Neural progenitor cell (in vitro differentiated cells): Measurements from ENCODE around the gene SLC30A2. TPM values are rescaled to one million over a fixed set of nuclear protein-coding genes. Genes with fewer than 3 reads are reported as not detected.

ENCODE experiments used
- DNase-seq: peaks from one replicate; pipeline ENCODE4 v3.0.0-alpha.2; 2016; ENCODE audit warnings: low spot score
- H2AFZ ChIP-seq: fragments of 200-600 bp; sonication (generic); replicated peaks from 2 replicates; pipeline ENCODE4 v1.6.1; 2016; ENCODE audit warnings: antibody characterized with exemption
- H3F3A ChIP-seq: fragments of 200-600 bp; sonication (generic); 2 replicates; pipeline ENCODE4 v1.6.1; 2016; ENCODE audit warnings: antibody characterized with exemption, low read depth
- H3K27ac ChIP-seq: fragments of 200-600 bp; sonication (generic); 2 replicates; pipeline ENCODE4 v1.5.1; 2016; ENCODE audit warnings: mild to moderate bottlenecking
- H3K27me3 ChIP-seq: fragments of 200-600 bp; sonication (generic); 2 replicates; pipeline ENCODE4 v1.6.1; 2016; ENCODE audit warnings: mild to moderate bottlenecking, moderate library complexity
- H3K36me3 ChIP-seq: fragments of 200-600 bp; sonication (generic); 2 replicates; pipeline ENCODE4 v1.5.1; 2016
- H3K4me1 ChIP-seq: fragments of 200-600 bp; sonication (generic); 2 replicates; pipeline ENCODE4 v1.6.1; 2016; ENCODE audit warnings: mixed run types
- H3K4me2 ChIP-seq: fragments of 200-600 bp; sonication (generic); 2 replicates; pipeline ENCODE4 v1.6.1; 2016
- H3K4me3 ChIP-seq: fragments of 200-600 bp; sonication (generic); 2 replicates; pipeline ENCODE4 v1.5.1; 2016
- H3K79me2 ChIP-seq: fragments of 200-600 bp; sonication (generic); 2 replicates; pipeline ENCODE4 v1.6.1; 2016; ENCODE audit warnings: low read depth
- H3K9ac ChIP-seq: fragments of 200-600 bp; sonication (generic); 2 replicates; pipeline ENCODE4 v1.6.1; 2016
- H3K9me3 ChIP-seq: fragments of 200-600 bp; sonication (generic); 2 replicates; pipeline ENCODE4 v1.5.1; 2016; ENCODE audit warnings: low read depth
- H4K20me1 ChIP-seq: fragments of 200-600 bp; sonication (generic); 2 replicates; pipeline ENCODE4 v1.6.1; 2016; ENCODE audit warnings: low read depth
- H3K27ac Mint-ChIP-seq: 3 replicates; pipeline ENCODE4 v1.8.0; 2021; ENCODE audit warnings: mixed read lengths
- H3K27me3 Mint-ChIP-seq: 2 replicates; pipeline ENCODE4 v1.8.0; 2022; ENCODE audit warnings: low read depth, mild to moderate bottlenecking, inconsistent platforms, moderate library complexity, mixed read lengths; ENCODE audit not compliant: insufficient read depth
- H3K36me3 Mint-ChIP-seq: 3 replicates; pipeline ENCODE4 v1.8.0; 2021; ENCODE audit warnings: mixed read lengths
- H3K4me1 Mint-ChIP-seq: 3 replicates; pipeline ENCODE4 v1.8.0; 2021; ENCODE audit warnings: mixed read lengths
- H3K4me3 Mint-ChIP-seq: 3 replicates; pipeline ENCODE4 v1.8.0; 2021; ENCODE audit warnings: mild to moderate bottlenecking, moderate library complexity, mixed read lengths
- H3K9me3 Mint-ChIP-seq: 3 replicates; pipeline ENCODE4 v1.8.0; 2020; ENCODE audit warnings: mixed read lengths
- EZH2 ChIP-seq: fragments of 200-600 bp; sonication (generic); IDR thresholded peaks from 2 replicates; pipeline ENCODE4 v1.6.1; 2017; ENCODE audit warnings: antibody characterized with exemption, mild to moderate bottlenecking, moderate library complexity
- EZH2phosphoT487 ChIP-seq: fragments of 200-600 bp; sonication (generic); IDR thresholded peaks from 2 replicates; pipeline ENCODE4 v1.6.1; 2017; ENCODE audit warnings: antibody characterized with exemption
- total RNA-seq: library from RNA; depleted of rRNA; stranded (reverse); fragments of >200 nt; gene quantifications from 2 replicates; pipeline ENCODE4 v1.2.3, GENCODE V29; 2015; ENCODE audit warnings: low replicate concordance
- TF ChIP-seq, protein P1 (sequence below): fragments of 200-600 bp; sonication (generic); IDR thresholded peaks from 2 replicates; pipeline ENCODE4 v1.5.1; 2017; ENCODE audit warnings: antibody characterized with exemption, mild to moderate bottlenecking

Gene SLC30A2
- total RNA-seq, 1 donor from 2014 or later: not detected

- H3K9me3 Mint-ChIP-seq: no peaks in the 10 kb centered on the region
- H3K27me3 ChIP-seq: no peaks in the 10 kb centered on the region
- peaks cover 7% of the 10 kb centered on the region for H3F3A ChIP-seq
- H3K27ac ChIP-seq: no peak overlapping the region
- H3K36me3 ChIP-seq: no peaks in the 10 kb centered on the region
- no peak overlapping the region for H3K4me3 Mint-ChIP-seq
- peaks cover 10% of the 10 kb centered on the region for H3K4me1 Mint-ChIP-seq
- peaks cover 14% of the 10 kb centered on the region for H3K4me1 ChIP-seq
- peaks cover 22% of the 10 kb centered on the region for H3K27me3 Mint-ChIP-seq
- no peak overlapping the region for H3K4me3 ChIP-seq
- H3K27ac Mint-ChIP-seq: no peak overlapping the region
- H3K36me3 Mint-ChIP-seq: no peaks in the 10 kb centered on the region
- DNase-seq: no peak
- no peaks in the 10 kb centered on the region for H4K20me1 ChIP-seq
- H3K4me2 ChIP-seq: no peak overlapping the region
- H2AFZ ChIP-seq: no peak overlapping the region
- H3K9me3 ChIP-seq: no peaks in the 10 kb centered on the region
- H3K79me2 ChIP-seq: no peaks in the 10 kb centered on the region
- H3K9ac ChIP-seq: no peak overlapping the region
- TF ChIP-seq EZH2phosphoT487 (no peak), EZH2 (no peak)
- TF ChIP-seq, protein P1, sequence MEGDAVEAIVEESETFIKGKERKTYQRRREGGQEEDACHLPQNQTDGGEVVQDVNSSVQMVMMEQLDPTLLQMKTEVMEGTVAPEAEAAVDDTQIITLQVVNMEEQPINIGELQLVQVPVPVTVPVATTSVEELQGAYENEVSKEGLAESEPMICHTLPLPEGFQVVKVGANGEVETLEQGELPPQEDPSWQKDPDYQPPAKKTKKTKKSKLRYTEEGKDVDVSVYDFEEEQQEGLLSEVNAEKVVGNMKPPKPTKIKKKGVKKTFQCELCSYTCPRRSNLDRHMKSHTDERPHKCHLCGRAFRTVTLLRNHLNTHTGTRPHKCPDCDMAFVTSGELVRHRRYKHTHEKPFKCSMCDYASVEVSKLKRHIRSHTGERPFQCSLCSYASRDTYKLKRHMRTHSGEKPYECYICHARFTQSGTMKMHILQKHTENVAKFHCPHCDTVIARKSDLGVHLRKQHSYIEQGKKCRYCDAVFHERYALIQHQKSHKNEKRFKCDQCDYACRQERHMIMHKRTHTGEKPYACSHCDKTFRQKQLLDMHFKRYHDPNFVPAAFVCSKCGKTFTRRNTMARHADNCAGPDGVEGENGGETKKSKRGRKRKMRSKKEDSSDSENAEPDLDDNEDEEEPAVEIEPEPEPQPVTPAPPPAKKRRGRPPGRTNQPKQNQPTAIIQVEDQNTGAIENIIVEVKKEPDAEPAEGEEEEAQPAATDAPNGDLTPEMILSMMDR: no peak
Measured at GRCh38 chr1:26003262-26003661, 42.7 kb downstream of the SLC30A2 start.

DNA sequence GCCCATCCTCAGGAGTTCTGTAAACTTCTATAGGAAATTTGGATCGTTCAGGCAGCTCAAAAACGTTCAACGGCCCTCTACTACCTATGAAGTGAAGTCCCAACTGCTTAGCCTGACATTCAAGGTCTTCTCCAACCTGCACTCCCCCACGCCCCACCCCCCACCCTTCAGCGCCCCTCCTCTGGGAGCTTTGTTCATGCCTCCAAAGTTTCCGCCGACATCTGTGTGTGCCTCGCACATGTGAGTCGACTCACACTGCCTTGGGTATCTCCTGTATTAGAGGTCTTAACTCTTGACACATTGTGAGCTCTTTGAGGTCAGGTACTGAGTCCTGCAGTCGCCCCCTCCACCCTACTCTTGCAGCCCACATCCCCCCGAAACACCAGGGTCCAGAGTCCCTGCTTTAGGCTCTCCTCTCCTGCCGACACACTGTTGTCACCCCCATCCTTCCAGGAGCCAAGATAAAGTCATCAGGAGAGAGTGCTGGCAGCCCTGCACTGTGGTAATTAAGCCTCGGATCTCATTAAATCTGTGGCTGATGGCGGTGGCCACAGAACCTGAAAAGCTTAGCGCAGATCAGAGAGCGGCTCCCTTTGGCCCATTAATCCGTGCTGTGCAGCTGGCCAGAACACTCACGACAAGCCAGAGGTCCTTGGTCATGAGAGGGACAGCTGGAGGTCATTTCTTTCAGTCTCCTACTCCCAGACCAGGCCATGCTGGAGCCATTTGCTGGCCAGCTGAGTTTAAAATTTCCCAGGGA, 46.7 kb downstream of the SLC30A2 start:
- H3K4me1 Mint-ChIP-seq: peaks cover 38% of the 10 kb centered on the region
- H3K4me3 Mint-ChIP-seq: peak overlapping the region; percentile 88

DNA sequence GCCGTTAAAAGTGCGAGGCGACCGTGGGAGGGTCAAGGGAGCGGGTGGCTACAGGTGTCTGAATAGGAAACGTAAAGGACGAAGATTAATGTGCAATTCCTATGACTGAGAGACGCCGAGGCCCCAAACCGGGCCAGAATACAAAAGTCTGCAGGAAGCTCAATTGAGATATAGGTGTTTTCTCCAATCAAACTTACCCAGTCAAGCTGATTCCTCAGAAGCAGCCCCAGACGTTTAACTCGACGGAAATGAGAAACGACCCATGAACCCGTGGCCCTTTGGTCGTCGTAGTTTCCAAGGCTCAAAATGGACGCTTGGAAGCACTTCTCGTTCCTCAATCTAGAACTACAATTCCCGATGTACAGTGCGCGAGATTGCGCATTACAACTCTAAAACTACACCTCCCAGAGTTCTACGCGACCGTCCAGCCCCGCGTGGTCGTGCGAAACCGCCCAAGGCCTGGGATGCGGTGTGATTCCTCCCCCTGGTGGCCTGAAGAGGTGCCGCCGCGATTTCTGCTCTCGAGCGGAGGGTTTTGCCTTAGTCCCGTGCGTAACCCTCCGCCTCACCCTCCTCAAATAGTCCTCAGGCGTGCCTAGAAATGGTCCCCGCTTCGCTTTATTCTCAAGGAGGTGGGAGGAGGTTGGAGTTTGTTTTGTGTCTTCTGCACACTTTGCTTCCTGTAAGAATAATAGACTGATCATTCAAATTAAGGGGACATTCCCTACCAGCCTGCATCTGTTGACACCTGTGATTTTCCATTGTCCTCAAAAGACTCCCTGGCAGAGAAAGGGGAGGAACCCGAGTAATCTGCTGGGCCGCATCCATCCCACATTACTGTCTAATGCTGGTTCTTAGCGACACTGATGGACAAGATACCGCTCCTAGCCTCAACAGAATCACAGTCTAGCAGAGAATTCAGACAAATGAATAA, 47.8 kb downstream of the SLC30A2 start, which contains the start of gene PAFAH2:
PAFAH2 (minus strand) TSS at position 236 of the 934 bp plus-strand sequence. CDS start 7,247 bp downstream, outside the sequence.
- Histone ChIP-seq H3K9me3 (no peaks in the 10 kb centered on the region), H3K36me3 (no peaks in the 10 kb centered on the region), H3F3A (peaks cover 11% of the 10 kb centered on the region), H3K27me3 (no peaks in the 10 kb centered on the region), H3K4me3 (peak within 1 kb of the TSS; percentile 82), H3K9ac (peak within 1 kb of the TSS; percentile 56), H2AFZ (peak within 1 kb of the TSS; percentile 70), H3K79me2 (peaks cover 24% of the 10 kb centered on the region), H3K4me1 (peaks cover 22% of the 10 kb centered on the region), H3K4me2 (peak within 1 kb of the TSS; percentile 85), H4K20me1 (peaks cover 7% of the 10 kb centered on the region), H3K27ac (no peak within 1 kb of the TSS)
- peaks cover 45% of the 10 kb centered on the region for H3K4me1 Mint-ChIP-seq
- no peaks in the 10 kb centered on the region for H3K9me3 Mint-ChIP-seq
- peak within 1 kb of the TSS; percentile 88 for H3K4me3 Mint-ChIP-seq
- TF ChIP-seq EZH2 (peak; percentile 53), EZH2phosphoT487 (no peak)
- TF ChIP-seq, protein P1: peak; percentile 94
- peak; percentile 99 for DNase-seq
- peaks cover 14% of the 10 kb centered on the region for H3K27me3 Mint-ChIP-seq
- H3K36me3 Mint-ChIP-seq: peaks cover 1% of the 10 kb centered on the region
- peak within 1 kb of the TSS; percentile 91 for H3K27ac Mint-ChIP-seq

More for the DNA sequence above, 46.7 kb downstream of the SLC30A2 start:
- Histone ChIP-seq H3K4me3 (no peak overlapping the region), H3K36me3 (no peaks in the 10 kb centered on the region), H3K27me3 (no peaks in the 10 kb centered on the region), H4K20me1 (peaks cover 3% of the 10 kb centered on the region), H3K27ac (no peak overlapping the region), H3K9ac (no peak overlapping the region), H3K9me3 (no peaks in the 10 kb centered on the region), H3K4me2 (peak overlapping the region; percentile 5), H3F3A (peaks cover 11% of the 10 kb centered on the region), H2AFZ (peak overlapping the region; percentile 90), H3K79me2 (peaks cover 24% of the 10 kb centered on the region), H3K4me1 (peaks cover 22% of the 10 kb centered on the region)
- peak; percentile 61 for DNase-seq
- Mint-ChIP-seq H3K36me3 (no peaks in the 10 kb centered on the region), H3K9me3 (no peaks in the 10 kb centered on the region), H3K27ac (peak overlapping the region; percentile 38), H3K27me3 (peaks cover 18% of the 10 kb centered on the region)
- TF ChIP-seq, protein P1: no peak
- no peak for TF ChIP-seq EZH2
- TF ChIP-seq EZH2phosphoT487: no peak
